ENCODE results near the gene SORBS1. TPM values are rescaled to one million over a fixed set of nuclear protein-coding genes. Genes with fewer than 3 reads are reported as not detected.

Gene SORBS1
- total and polyA plus RNA-seq, 2 donors (not counting 1 experiment from before 2014, with no cell fraction given) = 0.21 to 1.5 TPM

DNA sequence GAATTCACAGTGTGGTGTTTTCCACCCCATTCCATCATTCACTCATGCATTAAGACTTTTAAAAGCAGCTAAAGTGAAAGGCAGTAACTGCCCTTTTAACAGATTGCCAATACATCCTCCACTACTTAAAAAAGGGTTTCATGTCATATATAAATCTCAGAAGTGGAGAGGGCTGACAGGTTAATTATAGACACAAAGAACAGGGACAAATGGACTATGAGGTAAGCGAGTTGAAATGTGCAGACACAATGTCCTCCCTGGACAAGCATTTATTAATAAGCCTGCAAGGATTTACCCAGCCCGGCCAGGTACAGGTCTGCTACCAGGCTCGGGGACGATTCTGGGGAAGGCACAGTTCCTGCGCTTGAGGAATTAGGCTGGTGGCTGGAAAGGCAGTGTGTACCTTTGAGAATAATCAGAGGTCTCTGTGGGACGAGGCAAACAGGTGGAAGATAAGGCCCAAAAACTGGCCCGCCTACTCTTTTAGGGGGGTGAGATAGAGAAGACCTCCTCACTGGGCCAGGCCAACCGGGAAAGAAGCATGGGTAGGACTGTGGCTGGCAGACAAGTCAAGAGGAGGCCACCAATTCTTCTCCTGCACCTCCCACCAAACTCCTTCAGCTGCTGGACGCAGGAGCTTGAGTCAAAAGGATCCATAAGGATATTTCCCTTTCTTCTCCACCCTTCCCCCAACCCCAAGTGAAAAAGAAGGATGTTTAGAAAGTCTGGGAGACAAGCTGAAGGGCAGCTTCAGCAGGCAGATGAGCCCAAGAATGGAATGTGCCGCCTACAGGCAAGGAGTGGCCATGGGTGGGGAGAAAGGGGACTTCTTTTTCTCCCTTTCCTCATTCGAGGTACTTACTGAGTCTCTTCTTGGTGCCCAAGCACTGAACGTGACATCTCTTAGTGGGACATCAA is 271.9 kb downstream of the SORBS1 start:
- peak overlapping the region; percentile 36 to 94 (median 91) for H3K4me3 ChIP-seq (ENCODE audit: control extremely low read depth in 1 of 5, extremely low read depth in 1 of 5, insufficient read depth in 1 of 5, low read depth in 2 of 5, low read length in 4 of 5)
- CTCF ChIA-PET = interaction anchor here (1.1 to 6.3 kb wide), 6 partner anchors 10 to 73 kb away, joined by 3 to 40 read pairs (median 4); no protein-coding TSS in a partner anchor
- WGBS (ENCODE audit: insufficient coverage) = 88% methylated on average over 9 of the region's 12 CpGs

More for the DNA sequence above, 271.9 kb downstream of the SORBS1 start:
- H3K9ac ChIP-seq (ENCODE audit: low read length) = peak overlapping the region; percentile 94
- peaks cover 84% of the 10 kb centered on the region for H3K79me2 ChIP-seq (ENCODE audit: control insufficient read depth, insufficient read depth, low read length)
- H3K36me3 ChIP-seq (replicated peaks in 1 of 2; ENCODE audit: control extremely low read depth in 1 of 2, control insufficient read depth in 1 of 2, extremely low read depth in 1 of 2, insufficient read depth in 2 of 2, low read length in 1 of 2) = peaks cover 0 to 5% of the 10 kb centered on the region in 2 experiments
- intact Hi-C loops (cut with micrococcal nuclease) = no loop called here
- POLR2A ChIA-PET = interaction anchor here (1.7 kb wide), 1 partner anchor 11 kb away, joined by 6 read pairs; no protein-coding TSS in a partner anchor
- Mint-ChIP-seq H3K27me3 (no peaks in the 10 kb centered on the region), H3K4me1 (peaks cover 82% of the 10 kb centered on the region), H3K9me3 (ENCODE audit: insufficient read depth) (no peaks in the 10 kb centered on the region), H3K27ac (peak overlapping the region; percentile 95), H3K4me3 (peak overlapping the region; percentile 93)
- peak overlapping the region; percentile 6 to 89 for H3K27ac ChIP-seq (ENCODE audit: low read length in 2 of 2)
- H3K27me3 ChIP-seq (replicated peaks in 1 of 4; ENCODE audit: control extremely low read depth in 1 of 4, control insufficient read depth in 3 of 4, insufficient read depth in 4 of 4, low read length in 3 of 4) = no peaks in the 10 kb centered on the region
- DNase-seq (no peak), ATAC-seq (ENCODE audit: low read depth) (no peak)
- H3K4me1 ChIP-seq (ENCODE audit: control insufficient read depth in 2 of 2, insufficient read depth in 2 of 2, low read length in 2 of 2) = peaks cover 81 to 85% of the 10 kb centered on the region in 2 donors
- peak overlapping the region; percentile 88 for H3K4me2 ChIP-seq (replicated peaks; ENCODE audit: low read depth, low read length, poor library complexity, severe bottlenecking)
- no peaks in the 10 kb centered on the region for H3K9me3 ChIP-seq (ENCODE audit: control extremely low read depth in 1 of 3, control insufficient read depth in 2 of 3, insufficient read depth in 1 of 3, low read length in 2 of 3)
- TF ChIP-seq, protein P1, sequence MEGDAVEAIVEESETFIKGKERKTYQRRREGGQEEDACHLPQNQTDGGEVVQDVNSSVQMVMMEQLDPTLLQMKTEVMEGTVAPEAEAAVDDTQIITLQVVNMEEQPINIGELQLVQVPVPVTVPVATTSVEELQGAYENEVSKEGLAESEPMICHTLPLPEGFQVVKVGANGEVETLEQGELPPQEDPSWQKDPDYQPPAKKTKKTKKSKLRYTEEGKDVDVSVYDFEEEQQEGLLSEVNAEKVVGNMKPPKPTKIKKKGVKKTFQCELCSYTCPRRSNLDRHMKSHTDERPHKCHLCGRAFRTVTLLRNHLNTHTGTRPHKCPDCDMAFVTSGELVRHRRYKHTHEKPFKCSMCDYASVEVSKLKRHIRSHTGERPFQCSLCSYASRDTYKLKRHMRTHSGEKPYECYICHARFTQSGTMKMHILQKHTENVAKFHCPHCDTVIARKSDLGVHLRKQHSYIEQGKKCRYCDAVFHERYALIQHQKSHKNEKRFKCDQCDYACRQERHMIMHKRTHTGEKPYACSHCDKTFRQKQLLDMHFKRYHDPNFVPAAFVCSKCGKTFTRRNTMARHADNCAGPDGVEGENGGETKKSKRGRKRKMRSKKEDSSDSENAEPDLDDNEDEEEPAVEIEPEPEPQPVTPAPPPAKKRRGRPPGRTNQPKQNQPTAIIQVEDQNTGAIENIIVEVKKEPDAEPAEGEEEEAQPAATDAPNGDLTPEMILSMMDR (IDR thresholded peaks at IDR 0.05) = no peak
- no peak for TF ChIP-seq EZH2 (IDR thresholded peaks at IDR 0.05; ENCODE audit: borderline replicate concordance, insufficient read depth, low read depth, low read length, poor library complexity, severe bottlenecking)
- no peak overlapping the region for H2AFZ ChIP-seq (ENCODE audit: insufficient read depth, low read depth, low read length, poor library complexity, severe bottlenecking)
- peaks cover 36% of the 10 kb centered on the region for H4K20me1 ChIP-seq (ENCODE audit: control insufficient read depth, insufficient read depth, low read length, poor library complexity, severe bottlenecking)
